UCSD-AML1 (cell line): ENCODE results near the gene PLA2G4F.

Experiments
- DNase-seq: peaks from one replicate; lab custom pipeline; 2025; ENCODE audit not compliant: unreplicated experiment; lab: John Stamatoyannopoulos, UW

The PLA2G4F gene

GRCh38 chr15:42149493-42150218 lies 6.8 kb downstream of the PLA2G4F start:
- DNase-seq, result no peak

- DNase-seq, result no peak
Measured at GRCh38 chr15:42148808-42149492, 7.5 kb downstream of the PLA2G4F start.

- DNase-seq, result no peak
Measured at GRCh38 chr15:42147431-42147735, 9.1 kb downstream of the PLA2G4F start.

- no peak for DNase-seq
Measured at GRCh38 chr15:42146551-42147430, 9.6 kb downstream of the PLA2G4F start.

GRCh38 chr15:42145546-42146455 lies 10.6 kb downstream of the PLA2G4F start:
- DNase-seq, result no peak

GRCh38 chr15:42144841-42145375 lies 11.5 kb downstream of the PLA2G4F start:
- DNase-seq, result no peak

- DNase-seq, result no peak
Measured at GRCh38 chr15:42143866-42144625, 12.4 kb downstream of the PLA2G4F start.

- no peak for DNase-seq
Measured at GRCh38 chr15:42143356-42143755, 13.1 kb downstream of the PLA2G4F start.

GRCh38 chr15:42141795-42142667 lies 14.4 kb downstream of the PLA2G4F start:
- no peak for DNase-seq

- no peak for DNase-seq
Measured at GRCh38 chr15:42141246-42141645, 15.2 kb downstream of the PLA2G4F start.

- DNase-seq, result no peak
Measured at GRCh38 chr15:42140383-42141070, 15.9 kb downstream of the PLA2G4F start.

GRCh38 chr15:42139596-42139995 lies 16.8 kb downstream of the PLA2G4F start:
- no peak for DNase-seq

- no peak for DNase-seq
Measured at GRCh38 chr15:42138968-42139386, 17.5 kb downstream of the PLA2G4F start.

- no peak for DNase-seq
Measured at GRCh38 chr15:42138411-42138810, 18.0 kb downstream of the PLA2G4F start.

GRCh38 chr15:42137461-42138261 lies 18.8 kb downstream of the PLA2G4F start:
- DNase-seq, result no peak

GRCh38 chr15:42136513-42136912 lies 19.9 kb downstream of the PLA2G4F start:
- DNase-seq, result no peak

- DNase-seq, result no peak
Measured at GRCh38 chr15:42135351-42135750, 21.1 kb downstream of the PLA2G4F start.
